Right forelimb (tissue), 1 donor: ENCODE measurements around the gene RSPH1.

Source experiments
- DNase-seq: peaks from one replicate; pipeline ENCODE4 v3.0.0-alpha.2; 2018

RSPH1 gene

DNA sequence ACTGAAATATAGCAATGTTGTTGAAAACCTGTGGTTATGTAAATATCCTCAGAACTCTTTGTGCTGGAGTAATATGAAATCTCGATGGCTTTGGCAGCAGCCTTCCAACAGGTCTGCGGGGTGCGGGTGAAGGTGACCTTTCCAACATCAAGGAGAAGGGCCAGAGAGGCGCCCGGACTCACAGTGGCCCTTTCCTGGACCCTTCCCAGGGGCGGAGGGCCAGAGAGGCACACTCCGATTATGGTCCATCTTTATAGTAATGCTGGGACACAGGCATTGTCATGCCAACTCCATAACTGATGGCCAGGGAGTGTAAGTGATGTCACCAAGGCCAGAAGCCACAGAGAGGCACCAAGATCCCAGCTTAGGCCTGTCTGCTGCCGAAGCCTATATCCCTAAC is 35.7 kb upstream of the RSPH1 start:
- DNase-seq, result no peak

DNA sequence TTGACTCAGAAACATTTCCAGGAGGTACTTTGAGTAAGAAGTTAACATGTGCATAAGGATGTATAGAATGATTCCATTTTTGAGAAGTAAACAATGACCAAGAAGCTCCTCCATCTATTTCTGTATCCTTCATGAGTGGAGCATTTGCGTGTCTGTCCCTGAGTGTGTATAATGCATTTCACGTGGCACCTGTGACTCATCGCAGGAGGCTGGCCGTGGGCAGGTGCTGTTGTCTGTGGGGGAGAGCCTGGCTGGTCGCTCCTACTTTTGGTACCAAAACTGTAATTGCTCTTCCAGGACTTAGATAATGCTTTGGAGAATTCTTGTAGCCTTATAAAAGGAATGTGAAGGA is 34.1 kb upstream of the RSPH1 start:
- DNase-seq, result no peak

DNA sequence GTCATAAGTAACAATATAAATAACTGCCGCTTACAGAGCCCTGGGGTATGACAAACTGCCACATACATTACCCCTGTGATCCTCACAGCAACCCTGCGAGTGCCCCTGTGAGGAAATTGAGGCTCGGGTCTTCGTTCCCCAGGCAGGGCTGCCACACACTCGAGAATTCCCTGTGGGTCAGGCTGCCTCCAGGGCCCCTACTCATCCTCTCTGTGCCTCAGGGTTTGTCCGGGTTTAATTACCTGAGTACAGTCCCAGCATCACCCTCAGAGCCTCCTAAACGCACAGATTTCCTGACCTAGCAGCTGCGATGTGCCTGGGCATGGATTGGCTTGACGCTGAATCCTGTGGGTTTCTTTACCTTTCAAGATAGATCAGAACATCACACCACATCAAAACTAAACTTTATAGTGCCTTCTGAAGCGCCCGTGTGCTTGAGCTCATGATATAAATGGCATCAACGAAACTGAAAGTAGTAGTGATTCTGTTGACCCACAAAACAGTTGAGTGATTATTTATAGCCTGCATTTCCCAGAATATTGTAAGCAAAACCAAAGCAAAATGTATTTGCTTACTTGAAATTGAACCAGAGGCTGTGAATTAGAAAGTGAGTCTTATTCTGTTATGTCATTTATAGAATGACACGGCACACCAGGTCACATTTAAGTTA is 31.6 kb upstream of the RSPH1 start:
- no peak for DNase-seq

DNA sequence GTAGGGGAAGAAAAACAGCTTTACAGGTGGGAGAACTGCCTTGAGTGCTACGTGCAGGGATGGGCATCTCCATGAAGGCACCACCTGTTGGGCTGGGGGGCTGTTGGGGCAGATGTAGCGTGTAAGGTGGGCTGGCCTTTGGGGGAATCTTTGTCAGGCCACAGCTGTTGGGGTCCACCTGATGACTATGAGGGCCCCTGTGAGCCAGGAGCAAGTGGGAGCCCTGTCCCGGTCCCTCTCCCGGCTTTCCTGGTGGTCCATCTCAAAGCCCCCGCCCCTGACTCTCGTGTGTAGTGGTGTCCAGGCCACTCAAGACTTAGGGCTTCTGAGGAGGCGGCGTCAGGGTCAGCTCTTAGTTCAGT is 31.1 kb upstream of the RSPH1 start:
- no peak for DNase-seq

DNA sequence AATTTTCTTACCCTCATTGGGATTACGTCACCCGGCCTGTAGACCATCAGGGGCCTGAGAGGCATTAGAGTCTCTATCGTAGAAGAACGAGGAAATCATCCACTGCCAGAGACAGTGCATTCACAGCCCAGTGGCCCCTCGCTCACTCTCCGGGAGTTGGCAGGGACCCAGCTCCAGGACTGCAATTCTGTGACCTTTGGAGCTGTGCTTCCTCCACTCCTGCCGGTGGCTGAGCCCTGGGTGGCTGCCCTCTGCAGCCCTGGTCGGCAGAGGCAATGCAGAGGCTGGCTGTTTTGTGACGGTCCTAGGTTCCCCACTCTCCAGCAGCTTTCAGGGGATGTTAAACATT is 30.3 kb upstream of the RSPH1 start:
- DNase-seq, result no peak

DNA sequence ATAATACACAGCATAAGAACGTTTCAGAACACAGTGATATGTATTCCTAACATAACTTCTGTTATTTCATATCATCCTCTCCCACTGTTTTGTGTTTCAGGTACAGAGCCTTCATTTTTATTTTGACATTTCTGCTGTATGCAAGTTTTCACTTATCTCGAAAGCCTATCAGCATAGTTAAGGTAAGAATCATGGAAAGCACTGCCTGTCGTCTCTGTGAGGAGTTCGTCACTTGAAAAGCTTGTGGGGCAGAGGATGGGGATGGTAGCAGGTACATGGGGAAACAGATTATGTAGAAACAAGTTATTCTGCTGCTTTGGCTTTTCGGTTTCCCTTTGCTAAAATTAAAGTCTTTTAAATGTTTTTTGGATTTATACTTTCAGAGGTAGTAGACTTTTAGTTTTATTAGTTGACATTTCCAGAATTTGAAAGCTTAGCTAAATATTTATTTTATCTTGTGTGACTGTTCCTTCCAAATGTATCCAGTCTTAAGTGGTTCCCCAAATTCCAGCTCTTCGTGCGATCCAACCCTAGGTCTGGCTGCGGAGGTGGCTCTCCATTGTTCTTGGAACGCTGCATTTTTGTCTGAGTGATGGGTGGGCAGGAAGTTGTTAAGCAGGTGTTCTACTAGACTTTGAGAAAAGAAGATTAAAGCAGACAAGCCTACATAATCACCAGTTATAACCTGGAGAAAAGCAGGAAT is 29.8 kb upstream of the RSPH1 start:
- DNase-seq, result no peak

DNA sequence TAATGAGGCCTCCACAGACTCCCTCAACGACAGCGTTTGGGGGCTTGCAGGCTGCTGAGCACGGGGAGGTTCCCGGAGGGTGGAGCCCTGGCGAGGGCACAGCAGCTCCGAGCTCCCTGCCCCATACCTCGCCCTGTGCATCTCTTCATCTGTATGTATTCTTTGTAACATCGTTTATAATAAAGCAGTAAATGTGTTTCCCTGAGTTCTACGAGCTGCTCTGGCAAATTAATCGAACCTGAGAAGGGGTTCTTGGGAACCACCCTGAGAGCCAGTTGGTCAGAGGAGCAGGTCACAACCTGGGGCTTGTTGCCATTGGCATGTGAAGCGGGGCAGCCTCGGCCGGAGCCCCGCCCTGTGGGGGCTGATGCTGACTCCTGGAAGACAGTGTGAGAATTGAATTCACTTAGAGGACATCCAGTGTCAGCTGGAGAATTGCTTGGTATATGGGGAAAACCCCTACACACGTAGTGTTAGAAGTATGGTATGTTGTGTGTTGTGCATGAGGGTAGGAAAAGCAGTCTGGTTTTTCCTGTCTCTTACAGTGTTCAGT is 29.1 kb upstream of the RSPH1 start:
- DNase-seq, result peak; percentile 54

DNA sequence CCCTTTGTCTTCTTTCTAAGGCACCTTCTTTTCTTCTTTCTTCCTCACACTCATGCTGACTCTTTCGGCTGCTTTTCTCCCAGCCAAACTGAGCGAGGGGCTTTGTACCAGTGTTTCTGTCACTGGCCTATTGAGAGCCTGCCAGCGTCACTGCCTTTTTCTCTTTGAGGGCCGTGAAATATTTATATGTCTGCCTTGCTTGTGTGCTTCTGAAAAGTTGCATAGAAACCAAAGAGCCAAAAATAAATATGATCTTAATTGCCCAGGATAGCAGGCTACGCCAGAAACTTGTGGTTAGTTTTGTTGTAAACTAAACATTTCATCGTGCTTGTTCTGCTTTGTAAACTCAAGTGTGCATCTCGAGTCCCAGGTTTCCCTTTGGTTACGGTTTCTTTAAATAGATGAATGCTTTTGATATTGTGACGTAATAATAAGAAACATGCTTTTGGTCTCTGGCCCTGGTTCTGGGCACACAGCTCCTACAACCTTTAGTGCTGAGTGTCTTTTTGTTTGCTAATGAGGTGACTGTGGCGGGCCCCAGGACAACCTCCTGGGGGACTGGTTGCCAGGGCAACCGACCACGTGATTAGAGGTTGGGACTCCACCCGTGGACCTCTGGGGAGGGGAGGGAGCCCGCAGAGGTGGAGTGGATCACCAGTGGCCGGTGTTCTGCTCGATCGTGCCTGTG is 28.5 kb upstream of the RSPH1 start:
- DNase-seq, result peak; percentile 72

DNA sequence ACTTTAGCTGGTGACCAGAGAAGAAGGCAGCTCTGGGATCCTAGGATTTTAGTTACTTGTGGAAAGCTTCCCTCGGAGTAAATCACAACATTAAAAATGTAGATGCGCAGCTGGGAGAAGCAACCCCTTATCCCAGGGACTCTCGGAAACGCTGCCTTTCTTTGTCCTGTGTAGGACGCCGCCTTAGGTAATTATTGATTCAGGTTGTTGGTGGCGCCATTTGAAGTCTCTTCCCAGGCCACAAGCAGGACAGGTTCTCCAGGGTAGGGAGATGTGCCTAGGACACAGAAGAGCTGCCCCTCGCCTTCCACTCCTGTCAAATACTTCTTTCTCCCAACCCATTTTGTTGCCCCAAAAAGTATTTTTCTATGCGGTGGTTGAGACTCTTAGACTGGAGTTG is 27.9 kb upstream of the RSPH1 start:
- no peak for DNase-seq

DNA sequence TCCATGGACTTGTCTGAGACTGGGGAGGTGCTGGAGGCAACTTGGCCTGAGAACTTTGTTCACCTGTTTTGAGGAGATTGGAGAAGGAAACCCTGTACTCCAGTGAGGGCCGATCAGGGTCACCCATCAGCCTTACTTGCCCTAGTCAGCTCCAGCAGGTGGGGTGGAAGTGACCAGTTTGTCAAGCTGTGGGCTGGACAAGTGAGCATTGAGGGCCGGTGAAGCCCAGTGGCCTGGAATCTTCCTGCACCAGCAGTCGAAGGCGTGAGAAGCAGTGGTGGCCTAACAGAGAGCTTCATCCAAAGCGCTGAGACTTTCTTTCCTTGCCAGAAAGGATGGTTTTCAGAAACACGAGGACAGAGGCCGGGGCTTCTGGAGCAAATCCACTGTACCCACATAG is 27.2 kb upstream of the RSPH1 start:
- DNase-seq, result no peak

DNA sequence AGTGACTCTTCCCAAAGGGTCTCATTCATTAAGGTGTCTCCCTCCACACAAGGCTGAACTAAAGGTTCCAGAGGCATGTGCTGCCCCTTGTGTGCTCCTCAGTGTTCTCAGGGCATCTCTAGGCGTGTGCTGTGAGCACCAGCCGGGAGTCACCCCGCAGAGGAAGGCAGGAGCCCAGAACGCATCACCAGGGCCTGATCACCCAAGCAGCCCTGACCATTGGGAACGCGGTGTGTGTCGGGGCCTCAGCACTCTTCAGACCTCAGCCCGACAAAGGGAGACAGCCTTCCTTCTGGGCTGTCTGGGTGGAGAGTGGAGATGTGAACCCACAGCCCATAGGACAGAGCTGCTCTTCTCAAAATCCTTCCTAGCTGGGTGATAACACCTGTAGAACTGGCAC is 26.7 kb upstream of the RSPH1 start:
- no peak for DNase-seq

DNA sequence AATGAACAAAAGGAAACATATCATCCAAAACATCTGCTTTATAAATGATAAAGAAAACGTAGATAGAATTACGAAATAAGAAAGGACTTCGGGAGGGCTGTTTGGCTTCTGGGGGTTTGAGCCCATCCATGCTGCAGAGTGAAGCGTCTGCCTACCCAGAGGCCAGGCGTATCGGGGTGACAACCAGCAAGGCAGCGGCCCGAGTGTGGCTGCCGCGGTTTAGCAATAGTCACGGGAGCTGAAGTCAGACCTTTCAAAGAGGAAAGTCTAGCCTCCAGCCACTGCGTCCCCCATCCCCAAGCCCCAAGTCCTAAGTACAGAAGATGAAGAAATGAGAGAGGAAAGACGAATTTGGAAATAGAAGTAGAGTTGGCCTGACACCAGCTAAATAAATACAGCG is 26.2 kb upstream of the RSPH1 start:
- DNase-seq, result no peak

DNA sequence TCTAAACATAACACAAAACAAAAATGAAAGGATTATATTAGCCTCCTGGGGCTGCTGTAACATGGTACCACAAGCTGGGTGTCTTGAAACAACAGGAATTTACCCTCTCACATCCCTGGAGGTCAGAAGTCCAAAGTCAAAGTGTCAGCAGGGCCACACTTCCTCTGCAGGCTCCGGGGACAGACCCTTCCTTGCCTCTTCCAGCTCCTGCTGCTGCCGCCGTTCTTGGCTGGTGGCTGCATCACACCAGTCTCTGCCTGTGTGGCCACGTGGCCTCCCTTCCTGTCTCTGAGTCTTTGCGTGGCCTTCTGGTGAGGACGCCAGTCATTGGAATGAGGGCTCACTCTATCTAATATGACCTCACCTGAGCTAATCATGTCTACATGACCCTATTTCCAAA is 25.8 kb upstream of the RSPH1 start:
- DNase-seq, result no peak

DNA sequence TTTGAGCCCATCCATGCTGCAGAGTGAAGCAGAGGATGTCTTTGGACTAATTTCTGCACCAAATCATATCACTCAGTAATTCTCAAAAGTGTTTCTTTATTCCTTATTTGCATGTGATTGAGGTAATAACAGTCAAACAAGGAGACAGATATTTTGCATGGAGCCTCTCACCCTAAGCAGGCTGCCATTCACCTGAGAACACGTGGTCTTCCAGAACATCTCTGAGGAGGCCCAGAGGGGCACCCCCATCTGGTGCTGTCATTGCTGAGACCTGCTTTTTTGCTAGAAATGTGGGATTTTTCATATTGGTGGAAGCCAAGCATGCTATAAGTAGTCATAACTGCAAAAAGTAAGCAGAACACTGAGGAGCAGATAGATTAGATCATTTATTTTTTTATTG is 25.4 kb upstream of the RSPH1 start:
- no peak for DNase-seq

DNA sequence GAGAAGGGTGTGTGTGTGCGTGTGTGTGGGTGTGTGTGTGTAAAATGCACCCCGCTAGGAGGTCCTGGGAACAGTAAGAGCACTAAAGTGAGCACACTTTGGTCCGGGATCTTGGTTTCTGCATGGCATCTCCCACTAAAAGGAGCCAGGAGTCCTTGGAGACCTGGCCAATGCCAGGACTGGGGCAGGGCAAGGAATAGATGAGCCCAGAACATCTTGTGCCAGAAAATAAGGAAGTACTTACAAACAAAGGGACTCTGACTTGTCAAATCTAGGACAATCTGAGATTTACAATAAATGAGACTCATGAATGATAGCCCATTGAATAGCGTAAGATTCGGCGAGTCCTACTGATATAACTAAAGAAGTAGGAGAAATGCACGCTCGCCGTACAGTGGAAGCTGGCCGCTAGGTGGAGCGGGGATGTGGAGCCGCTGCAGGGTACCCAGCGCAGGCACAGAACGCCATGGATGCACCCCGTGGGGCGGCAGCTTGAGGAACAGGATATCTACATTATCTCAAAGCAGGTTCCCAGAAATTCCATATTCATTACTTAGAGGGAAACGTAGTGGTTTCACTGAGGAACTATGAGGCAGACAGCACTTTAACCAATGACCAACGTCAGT is 24.7 kb upstream of the RSPH1 start:
- DNase-seq, result no peak

DNA sequence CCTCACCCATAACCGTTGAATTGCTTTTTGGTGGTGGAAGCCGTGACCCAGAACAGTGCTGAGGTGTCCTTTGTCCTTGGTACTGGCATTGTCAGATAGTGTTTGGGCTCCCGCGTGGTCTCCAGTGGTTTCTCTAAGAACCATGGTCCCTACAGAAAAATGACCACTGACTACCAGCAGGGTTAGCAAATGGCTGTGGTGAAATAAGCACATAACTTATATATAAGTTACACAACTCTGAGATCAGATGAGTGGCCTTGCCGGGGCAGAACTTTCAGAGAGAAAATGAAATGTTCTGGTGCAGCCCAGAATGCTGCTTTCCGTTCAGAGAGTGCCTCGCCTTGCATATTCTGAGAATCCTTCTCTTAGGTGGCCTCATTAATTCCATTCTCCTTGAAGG is 22.6 kb upstream of the RSPH1 start:
- no peak for DNase-seq

DNA sequence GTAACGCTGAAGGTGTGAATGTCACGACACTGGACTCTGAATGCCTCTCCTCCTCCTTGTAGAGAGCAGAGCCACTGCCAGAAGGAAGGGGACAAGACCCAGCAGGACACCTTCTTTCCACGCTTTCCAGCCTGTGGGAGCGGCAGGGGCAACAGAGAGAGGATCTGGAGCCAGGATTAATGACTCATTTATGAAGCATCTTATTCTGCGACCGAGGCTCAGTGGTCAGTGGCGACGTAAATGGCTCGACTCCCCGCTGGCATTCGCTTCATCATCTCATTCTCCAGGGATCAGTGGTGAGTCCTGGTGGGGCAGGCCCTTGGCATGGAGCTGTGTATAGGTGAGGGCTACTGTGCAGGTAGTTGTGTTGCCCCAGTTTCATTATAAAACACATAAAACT is 22.2 kb upstream of the RSPH1 start:
- DNase-seq, result no peak

DNA sequence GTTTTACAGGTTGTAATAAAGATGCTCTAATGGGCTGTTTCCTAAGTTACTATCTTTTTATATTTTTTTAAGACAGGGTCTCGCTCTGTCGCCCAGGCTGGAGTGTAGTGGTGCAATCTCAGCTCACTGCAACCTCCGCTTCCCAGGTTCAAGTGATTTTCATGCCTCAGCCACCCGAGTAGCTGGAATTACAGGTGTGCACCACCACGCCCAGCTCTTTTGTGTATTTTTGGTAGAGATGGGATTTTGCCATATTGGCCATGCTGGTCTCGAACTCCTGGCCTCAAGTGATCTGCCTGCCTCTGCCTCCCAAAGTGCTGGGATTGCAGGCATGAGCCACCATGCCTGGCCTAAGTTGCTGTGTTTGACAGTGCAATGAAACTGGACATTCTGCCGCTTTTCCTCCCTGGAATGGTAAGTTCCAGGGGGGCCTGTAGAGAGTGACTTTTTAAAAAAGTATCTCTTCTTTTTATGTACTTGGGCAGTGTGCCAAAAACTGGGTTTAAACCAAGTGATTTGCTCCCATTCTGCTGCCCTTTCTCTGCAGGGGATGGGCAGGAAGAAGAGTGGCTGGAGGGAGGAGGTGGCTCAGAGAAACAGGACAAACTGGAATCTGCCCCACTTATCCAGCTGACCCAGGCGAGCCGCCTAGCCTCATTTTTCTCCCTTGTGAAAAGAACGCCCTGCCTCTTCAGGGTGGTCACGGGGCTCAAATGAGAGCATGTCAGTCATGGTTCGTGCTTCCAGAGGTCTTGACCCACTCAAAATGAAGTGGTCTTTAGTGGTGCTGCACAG is 19.9 kb upstream of the RSPH1 start:
- DNase-seq, result no peak

DNA sequence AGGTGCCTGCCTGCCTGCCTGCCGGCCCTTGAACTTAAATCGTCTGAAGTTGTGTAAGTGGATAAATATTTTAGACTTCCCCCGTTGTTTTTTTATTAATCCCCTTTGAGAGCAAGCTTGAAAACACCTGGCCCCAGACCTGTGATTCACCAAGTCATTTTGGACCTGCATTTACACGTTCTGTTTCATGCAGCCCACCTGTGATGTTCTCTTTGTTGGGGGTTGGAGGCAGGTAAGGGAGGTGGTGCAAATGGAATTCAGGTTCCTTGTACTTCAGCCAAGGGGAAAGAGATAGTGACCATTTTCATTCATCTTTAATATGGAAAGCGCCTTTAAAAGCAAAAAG is 18.8 kb upstream of the RSPH1 start:
- no peak for DNase-seq

DNA sequence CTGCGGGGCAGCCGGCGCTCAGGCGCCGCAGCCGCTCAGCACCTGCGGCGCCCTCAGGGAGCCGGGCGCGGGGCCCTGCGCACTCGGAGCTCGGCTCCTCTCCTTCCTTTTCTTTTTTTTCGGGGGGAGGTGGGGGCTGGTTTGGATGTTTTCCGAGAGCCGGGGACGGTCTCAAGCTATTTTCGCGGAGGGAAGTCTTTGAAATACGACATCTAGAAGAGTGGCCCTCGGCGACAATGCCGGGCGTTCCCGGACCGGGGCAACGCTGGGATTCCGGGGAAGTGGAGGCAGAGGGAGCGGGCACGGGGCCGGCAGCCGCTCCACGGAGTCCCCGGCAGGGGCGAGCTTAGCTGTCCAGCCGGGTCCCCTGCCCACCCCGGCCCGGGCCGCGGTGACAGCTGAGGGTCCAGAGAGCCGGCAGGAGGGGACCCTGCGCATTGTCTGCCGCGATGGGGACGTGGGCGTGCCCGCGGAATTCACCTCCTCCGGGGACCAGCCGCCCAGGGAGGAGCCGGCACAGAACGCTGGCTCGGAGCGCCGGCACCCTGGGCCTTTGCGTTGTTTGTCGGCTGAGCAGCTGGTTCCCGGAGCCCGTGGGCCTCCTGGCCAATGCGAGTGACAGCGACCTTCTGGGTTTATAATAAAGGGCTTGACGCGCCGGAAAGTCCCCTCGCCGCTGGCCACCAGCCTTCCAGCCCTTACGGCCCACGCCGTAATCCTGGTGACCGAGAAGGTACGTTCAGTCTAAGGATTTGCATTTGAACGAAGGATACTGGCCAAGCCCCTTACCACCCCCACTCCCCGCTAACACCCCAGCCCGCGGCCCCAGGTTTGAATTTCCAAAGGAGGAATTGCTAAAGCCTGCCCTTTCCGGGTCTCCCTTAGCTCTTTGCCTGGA is 18.2 kb upstream of the RSPH1 start:
- peak; percentile 66 for DNase-seq

DNA sequence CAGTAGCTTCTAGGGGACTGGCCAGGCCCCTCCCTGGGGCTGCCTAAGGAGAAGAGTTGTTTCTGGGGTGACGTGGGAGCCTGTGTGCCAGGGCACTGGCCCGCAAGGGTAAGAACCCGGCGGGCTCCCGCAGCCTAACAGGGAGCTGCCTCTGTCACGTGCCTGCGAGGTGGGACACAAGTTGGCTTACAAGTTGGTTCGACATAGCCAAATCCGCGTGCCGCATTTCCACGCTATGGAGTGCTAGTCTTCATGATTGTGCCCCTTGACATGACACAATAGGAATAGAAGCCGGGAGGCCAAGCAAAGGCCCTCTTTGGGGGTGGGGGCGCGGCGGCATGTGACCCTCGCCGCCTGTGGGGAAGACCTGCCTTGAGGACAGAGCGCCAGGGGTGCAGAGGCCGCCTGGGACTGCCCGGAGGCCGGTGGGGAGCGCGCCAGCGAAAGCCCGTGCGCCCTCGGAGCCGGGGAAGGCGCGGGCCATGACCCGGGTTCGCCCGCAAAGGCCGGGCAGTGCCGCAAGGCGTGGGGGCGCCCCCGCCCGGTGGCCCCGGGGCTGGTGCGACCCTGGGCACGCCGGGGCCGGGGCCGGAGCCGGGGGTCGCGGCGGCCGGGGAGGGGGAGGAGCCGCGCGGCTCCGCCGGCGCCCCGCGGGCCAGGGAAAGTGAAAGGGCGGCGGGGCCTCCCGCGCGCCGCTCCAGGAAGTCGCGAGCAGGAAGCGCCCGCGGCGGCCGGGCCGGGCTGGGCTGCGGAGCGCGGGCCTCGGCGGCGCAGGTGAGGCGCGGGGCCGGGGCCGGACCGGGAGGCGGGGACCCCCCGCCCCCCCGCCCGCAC is 17.3 kb upstream of the RSPH1 start, which contains the start of gene SLC37A1:
Gene SLC37A1 (plus strand): TSS at position 702 of the 834 bp plus-strand sequence. CDS start 4,603 bp downstream, outside the sequence.
- no peak for DNase-seq
